Stimulated activated CD4-positive, alpha-beta T cell treated with anti-CD3 and anti-CD28 coated beads, Interleukin-4, amount 100 ng/mL, for 24 hours (primary cell): ENCODE data around the gene RERE.

Experiments
- DNase-seq: peaks from one replicate; pipeline ENCODE4 v3.0.0-alpha.2; 2020

The RERE gene

GRCh38 chr1:8337776-8338525, 479.5 kb downstream of the RERE start:
- DNase-seq: no peak

GRCh38 chr1:8335246-8335645, 482.2 kb downstream of the RERE start:
- no peak for DNase-seq

DNA sequence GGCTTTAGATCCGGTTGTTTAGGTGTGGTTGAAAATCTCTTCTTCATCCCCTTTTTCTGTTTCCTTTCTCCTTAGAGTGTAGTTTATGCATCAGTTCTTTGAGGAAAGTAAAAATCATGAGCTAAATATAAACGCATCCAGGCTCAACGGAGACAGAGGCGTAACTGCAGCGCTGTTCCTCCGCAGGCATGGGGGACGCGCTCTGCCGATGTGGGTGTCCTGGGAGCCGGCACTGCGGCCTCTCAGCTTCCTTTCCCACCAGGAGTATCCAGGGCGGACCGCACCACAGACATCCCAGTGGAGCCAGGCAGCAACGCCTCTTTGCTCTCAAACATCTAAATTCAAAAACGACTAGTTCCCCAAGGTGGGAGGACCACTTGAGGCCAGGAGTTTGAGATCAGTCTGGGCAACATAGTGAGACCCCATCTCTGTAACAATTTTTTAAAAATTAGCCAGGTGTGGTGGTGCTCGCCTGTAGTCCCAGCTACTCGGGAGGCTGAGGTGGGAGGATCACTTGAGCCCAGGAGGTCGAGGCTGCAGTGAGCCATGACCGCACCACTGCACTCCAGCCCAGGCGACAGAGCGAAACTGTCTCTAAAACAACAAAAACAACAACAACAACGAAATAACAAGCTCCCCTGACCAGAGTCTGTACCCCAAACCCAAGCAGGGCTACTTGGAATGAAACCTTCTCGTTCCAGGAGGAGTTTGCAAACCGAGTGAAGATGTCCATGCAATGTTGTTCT, 483.2 kb downstream of the RERE start:
- no peak for DNase-seq

DNA sequence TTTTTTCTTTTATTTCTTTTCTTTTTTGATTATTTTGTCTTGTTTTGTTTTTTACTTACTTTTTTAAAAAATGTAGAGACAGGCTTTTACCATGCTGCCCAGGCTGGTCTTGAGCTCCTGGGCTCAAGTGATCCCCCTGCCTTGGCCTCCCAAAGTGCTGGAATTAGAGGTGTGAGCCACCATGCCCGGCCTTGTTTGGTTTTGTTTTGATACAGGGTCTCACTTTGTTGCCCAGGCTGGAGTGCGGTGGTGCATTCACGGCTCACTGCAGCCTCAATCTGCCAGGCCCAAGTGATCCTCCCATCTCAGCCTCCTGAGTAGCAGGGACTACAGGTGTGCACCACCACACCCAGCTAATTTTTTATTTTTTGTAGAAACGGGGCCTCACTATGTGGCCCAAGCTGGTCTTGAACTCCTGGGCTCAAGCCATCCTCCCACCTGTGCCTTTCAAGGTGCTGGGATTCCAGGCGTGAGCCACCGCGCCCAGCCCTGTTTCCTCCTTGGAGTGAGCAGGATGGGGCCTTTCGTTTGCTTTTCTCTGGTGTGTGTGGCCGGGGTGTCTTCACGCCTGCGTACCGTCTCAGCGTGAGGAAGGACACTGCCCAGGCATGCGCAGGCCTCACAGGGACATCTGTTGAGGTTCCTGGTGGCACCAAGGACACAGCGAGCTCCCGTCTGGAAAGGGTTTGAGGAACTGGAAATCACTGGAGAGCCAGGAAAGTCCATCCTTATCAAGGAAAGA, 484.0 kb downstream of the RERE start:
- DNase-seq: no peak

DNA sequence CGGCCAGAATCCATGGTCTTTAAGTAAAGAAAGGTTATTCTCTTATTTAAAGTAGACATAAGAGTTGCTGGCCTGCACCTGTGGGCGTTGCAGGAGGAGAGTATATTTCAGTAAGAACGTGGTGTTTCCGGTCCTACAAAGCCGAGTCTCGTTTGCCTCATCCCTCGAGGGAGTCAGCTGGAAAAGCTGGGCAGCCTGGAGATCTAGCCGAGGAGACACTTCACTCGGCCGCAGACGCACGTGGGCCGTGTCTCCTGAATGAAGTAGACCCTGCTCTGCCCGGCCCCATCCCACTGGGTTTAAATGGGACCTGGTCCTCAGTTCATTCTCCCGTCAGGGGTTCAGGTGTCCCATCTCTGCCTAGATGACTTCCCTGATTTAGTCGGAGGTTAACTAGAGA, 484.6 kb downstream of the RERE start:
- DNase-seq: no peak

GRCh38 chr1:8330271-8331125, 486.9 kb downstream of the RERE start:
- DNase-seq: no peak

DNA sequence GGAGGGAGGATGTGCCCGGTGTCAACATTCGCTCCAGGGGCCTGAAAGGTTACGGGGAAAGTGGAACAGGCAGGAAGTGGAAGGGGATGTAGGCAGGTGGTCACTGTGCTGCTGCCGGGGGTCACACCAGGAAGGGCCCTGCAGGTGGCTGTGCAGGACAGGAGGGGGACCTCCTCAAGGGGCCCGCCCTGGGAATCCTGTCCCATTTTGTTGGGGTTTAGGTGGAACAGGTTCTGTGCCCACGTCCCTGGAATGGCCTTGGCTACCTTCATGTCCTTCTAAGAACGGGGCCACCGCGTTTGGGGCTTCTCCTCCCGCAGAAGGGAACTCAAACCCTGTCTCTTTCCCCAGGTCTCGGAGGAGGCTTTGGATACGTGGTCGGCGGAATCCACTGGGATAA, 487.6 kb downstream of the RERE start:
- DNase-seq: no peak

DNA sequence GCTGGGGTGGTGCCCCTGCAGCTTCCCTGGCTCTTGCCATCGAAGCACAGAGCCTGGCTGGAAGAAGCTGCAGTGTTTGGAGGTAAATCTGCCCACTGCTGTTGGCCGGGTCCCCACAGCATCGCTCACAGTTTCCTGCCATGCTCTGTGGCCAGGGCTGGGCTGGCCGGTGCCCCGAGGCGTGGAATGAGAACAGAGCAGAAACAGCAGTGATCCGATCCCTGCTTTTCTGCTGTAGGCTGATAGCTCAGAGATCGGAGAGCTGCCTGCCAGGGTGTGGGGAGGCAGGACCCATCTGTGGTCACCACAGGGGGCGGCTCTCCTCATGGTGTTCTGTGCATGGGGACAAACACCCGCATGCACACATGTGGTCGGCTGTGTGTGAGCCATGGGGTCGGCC, 488.0 kb downstream of the RERE start:
- DNase-seq: no peak

GRCh38 chr1:8328271-8328670, 489.2 kb downstream of the RERE start:
- DNase-seq: no peak

DNA sequence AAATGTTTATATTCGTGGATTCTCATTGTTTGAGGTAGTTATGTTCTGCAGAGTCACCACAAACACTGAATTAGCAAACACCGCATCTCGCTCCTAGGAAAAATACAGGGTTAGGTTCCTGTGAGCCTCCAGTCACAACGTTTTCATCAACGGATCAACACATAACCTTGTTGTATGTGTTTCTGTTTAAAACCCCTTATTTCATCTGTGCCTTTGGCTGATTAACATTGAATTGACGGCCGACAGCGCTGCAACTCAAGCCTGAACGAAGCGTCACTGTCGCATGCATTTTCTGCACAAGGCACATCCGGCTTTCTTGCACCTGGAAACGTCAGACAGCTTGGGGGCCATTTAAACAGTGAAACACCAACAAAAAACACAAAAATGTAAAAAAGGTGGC, 491.2 kb downstream of the RERE start:
- DNase-seq: no peak

- DNase-seq: no peak
These were observed 491.7 kb downstream of the RERE start for GRCh38 chr1:8325771-8326170.

GRCh38 chr1:8324176-8324810, 493.1 kb downstream of the RERE start:
- no peak for DNase-seq

DNA sequence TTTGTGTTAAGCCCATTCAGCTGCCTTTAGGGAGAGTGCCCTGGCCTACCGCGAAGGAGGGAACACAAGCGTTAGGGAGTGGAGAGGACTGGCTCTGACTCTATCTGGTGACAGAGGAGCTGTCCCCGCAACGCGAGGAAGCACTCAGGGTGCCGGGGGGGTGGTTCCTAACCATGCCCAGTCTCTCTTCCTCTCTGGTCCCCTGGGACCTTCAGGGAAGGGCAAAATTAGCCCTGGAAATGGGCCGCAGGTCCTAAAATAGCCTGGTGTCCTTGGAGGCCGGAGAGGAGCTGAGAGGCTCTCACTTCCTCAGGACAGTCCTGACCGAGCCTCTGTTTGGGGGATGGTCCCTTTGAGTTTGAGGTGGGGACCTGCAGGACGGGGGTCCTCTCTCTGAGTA, 493.7 kb downstream of the RERE start:
- no peak for DNase-seq

GRCh38 chr1:8321612-8322011, 495.8 kb downstream of the RERE start:
- DNase-seq: peak; percentile 10

GRCh38 chr1:8318436-8318835, 499.0 kb downstream of the RERE start:
- DNase-seq: no peak

DNA sequence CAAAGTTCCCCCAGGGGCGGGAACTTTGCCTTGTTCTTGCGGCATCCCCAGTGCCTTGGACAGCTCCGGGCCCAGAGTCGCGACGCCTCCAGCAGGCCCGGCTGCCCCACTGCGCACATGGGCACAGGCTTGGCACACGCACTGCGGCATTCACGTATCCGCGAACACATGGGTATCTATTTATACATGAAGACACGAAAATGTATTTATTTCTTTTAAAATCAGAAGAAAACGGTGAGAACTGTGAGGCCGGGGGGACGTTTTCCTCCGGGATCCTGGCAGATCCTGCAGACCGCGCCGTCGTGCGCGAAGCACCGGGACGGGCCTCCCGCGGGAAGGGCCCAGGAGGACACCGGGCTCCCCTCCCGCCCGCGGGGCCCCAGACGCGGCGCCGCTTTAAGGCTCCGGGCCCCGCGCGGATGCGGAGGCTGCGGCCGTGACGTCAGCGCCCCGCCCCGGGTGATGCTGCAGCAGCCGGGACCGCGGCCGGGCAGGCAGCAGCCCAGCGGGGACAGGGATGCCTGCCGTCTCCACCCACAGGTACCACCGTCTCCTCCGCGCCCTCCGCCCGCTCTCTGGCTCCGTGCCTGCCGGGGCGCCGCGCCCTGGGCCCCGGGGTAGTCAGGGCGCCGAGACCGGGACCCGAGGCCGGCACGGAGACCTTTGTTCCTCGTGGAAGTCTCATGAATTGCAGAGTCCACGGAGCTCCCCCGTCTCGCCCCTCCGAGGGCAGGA, 499.6 kb downstream of the RERE start, which contains the start of gene SLC45A1:
TSS of gene SLC45A1 (plus strand) at position 468 of the 735 bp plus-strand sequence. CDS start 6,216 bp downstream, outside the sequence.
- peak; percentile 78 for DNase-seq

- DNase-seq: no peak
These were observed 501.6 kb downstream of the RERE start for GRCh38 chr1:8315573-8316475.

GRCh38 chr1:8314346-8315280, 502.8 kb downstream of the RERE start:
- peak; percentile 56 for DNase-seq

DNA sequence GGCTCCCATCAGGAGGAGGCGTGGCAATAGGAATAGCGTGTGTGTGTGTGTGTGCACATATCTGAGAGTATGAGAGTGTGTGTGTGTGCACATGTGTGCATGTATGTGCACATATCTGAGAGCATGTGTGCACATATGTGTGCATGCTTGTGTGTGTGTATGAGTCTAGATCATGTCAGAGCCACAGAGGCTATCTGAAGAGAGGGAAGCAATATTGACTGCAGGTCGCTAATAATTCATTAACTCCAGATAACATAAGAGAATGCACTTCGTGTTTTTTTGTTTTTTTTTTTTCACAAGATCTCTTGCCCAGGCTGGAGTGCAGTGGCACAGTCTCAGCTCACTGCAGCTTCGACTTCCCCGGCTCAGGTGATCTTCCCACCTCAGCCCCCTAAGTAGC, 504.2 kb downstream of the RERE start:
- no peak for DNase-seq
